ENCODE results near the gene GATA3. TPM values are rescaled to one million over a fixed set of nuclear protein-coding genes. Genes with fewer than 3 reads are reported as not detected.
"Not testable (repeated sequence)": the region's sequence is repeated elsewhere in the genome, so short reads cannot be mapped to it uniquely, and the experiment has no call there.

GATA3 gene
- polyA plus RNA-seq (2014; cell fraction: cytosol; rRNA removed) = 61.7 and 63.5 TPM in 2 replicates
- 52.1 and 84.8 TPM in 2 replicates for polyA plus RNA-seq (2014; cell fraction: nucleus; rRNA removed)

DNA sequence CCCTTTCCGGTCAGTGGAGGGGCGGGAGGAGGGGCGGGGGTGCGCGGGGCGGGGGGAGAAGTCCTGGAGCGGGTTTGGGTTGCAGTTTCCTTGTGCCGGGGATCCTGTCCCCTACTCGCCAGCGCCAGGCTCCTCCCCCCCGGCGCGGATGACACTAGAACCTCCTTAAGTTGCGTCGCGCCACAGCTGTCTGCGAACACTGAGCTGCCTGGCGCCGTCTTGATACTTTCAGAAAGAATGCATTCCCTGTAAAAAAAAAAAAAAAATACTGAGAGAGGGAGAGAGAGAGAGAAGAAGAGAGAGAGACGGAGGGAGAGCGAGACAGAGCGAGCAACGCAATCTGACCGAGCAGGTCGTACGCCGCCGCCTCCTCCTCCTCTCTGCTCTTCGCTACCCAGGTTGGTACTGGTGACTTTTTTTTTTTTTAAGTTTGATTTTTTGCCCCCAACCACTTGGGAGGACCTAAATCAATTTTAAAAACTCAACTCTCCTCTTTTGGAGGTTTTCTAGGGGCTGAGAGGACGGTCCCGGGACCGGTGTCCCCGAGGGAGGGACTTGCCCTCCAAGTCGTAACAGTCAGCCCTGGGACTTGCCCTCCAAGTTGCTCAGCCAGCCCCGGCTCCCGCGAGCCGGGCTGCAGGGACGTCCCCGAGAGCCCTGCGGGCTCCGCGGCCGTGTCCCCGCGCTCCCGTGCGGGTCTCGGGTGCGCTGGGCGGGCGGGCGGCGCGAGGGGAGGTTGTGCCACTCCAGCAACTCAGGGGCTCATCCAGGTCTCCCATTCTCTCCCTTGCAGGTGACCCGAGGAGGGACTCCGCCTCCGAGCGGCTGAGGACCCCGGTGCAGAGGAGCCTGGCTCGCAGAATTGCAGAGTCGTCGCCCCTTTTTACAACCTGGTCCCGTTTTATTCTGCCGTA, at the start of gene GATA3:
TSS of gene GATA3 (plus strand) at position 195 of the 914 bp plus-strand sequence. CDS start 968 bp downstream, outside the sequence.
- DNase-seq (ENCODE audit: low spot score) = peak; percentile 99

- no peak for DNase-seq (ENCODE audit: low spot score)
Measured at GRCh38 chr10:8006274-8006999, 48.1 kb upstream of the GATA3 start.

DNA sequence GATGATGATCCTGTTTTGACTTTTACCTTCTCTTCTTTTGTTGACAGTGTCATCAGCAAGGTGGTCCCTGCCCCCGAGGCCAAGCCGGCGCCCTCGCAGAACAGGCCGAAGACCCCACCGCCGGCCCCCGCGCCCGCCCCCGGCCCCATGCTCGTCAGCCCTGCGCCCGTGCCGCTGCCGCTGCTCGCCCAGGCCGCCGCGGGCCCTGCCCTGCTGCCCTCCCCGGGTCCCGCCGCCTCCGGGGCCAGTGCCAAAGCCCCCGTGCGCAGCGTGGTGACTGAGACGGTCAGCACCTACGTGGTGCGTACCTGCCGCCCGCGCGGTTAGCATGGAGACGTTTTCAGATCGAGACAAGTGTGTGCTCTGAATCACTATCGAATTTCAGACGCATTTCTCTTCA, 45.5 kb upstream of the GATA3 start:
- no peak for DNase-seq (ENCODE audit: low spot score)

GRCh38 chr10:8013006-8013405, 41.5 kb upstream of the GATA3 start:
- DNase-seq (ENCODE audit: low spot score) = no peak

DNA sequence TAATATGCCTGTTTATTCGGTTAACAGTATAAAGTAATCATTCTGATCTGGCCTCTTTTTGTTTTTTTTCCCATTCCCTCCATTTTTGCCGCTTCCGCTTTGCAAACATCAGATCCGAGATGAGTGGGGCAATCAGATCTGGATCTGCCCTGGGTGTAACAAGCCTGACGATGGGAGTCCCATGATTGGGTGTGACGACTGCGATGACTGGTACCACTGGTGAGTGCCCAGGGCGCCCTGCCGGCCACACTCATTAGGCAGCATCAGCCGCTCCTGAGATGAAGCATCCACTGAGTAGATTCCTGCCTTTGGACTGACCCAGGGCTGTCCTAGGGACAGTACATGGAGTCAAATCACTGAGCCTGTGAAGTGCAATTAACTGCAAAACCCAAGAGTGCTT, 40.9 kb upstream of the GATA3 start:
- no peak for DNase-seq (ENCODE audit: low spot score)

- no peak for DNase-seq (ENCODE audit: low spot score)
Measured at GRCh38 chr10:8014649-8015048, 39.8 kb upstream of the GATA3 start.

GRCh38 chr10:8017277-8017676, 37.2 kb upstream of the GATA3 start:
- no peak for DNase-seq (ENCODE audit: low spot score)

GRCh38 chr10:8023321-8023720, 31.2 kb upstream of the GATA3 start:
- no peak for DNase-seq (ENCODE audit: low spot score)

DNA sequence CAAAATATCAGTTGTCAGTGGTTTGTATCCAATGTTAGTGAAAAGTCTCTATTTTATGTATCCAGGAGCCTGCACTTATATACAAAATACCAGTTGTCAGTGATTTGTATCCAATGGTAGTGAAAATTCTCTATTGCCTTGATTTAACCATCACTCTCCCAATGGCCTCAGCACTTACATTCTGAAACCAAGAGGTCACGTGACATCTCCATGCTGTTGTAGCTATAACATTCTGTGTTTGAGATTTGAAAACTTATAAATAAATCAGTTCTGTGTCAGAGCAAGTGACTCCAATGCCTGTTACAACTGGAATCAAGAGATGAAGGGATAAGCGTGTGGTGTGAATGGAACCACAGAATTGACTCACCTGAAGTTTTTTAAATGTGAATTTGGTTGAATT, 30.6 kb upstream of the GATA3 start:
- DNase-seq (ENCODE audit: low spot score) = no peak

GRCh38 chr10:8026349-8027259, 27.9 kb upstream of the GATA3 start:
- no peak for DNase-seq (ENCODE audit: low spot score)

DNA sequence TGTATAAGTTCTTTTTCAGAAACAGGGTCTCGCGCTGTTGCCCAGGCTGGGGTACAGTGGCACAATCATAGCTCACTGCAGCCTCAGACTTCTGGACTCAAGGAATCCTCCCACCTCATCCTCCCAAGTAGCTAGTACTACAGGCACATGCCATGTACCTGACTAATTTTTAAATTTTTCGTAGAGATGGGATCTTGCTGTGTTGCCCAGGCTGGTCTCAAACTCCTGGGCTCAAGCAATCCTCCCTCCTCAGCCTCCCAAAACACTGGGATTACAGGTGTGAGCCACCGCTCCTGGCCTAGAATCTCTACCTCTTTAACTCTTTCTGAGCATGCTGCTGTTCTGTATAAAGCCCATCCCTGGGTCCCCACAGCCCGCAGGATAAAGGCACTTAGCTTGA, 23.3 kb upstream of the GATA3 start:
- DNase-seq (ENCODE audit: low spot score) = not testable (repeated sequence)

- DNase-seq (ENCODE audit: low spot score) = peak; percentile 60
Measured at GRCh38 chr10:8032558-8032957, 21.9 kb upstream of the GATA3 start.

DNA sequence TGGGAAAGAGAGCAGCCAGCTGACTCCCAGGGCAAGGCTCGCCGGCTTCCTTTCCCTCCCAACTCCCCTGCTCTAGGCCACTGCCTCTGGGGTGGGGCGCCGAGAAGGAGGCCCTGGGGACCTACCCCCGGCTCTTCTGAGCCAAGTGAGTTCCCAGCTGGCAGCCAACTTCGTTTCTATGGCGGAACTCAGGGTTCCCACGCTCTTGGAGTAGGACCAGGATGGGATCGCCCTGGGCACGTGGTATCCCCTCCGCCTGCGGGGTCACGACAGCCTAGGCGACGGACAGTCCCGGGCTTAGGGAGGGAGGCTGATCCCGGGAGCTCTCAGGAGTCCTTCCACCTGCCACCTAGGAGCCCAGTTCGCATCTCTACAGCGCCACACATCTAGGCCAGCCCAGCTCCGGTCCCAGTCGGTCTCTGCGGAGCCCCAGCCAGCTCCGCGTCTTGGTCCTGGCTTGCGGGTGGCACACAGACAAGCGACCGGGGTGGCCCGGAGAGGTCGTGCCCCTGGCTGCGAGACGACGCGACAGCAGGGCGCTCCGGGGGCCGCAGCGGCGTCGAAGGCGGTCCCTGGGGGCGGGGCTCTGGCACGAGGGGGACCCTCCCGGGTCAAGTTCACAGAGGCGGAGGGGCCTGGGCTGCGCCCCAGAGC, 20.5 kb upstream of the GATA3 start:
- DNase-seq (ENCODE audit: low spot score) = no peak

- no peak for DNase-seq (ENCODE audit: low spot score)
Measured at GRCh38 chr10:8034466-8035005, 20.0 kb upstream of the GATA3 start.

DNA sequence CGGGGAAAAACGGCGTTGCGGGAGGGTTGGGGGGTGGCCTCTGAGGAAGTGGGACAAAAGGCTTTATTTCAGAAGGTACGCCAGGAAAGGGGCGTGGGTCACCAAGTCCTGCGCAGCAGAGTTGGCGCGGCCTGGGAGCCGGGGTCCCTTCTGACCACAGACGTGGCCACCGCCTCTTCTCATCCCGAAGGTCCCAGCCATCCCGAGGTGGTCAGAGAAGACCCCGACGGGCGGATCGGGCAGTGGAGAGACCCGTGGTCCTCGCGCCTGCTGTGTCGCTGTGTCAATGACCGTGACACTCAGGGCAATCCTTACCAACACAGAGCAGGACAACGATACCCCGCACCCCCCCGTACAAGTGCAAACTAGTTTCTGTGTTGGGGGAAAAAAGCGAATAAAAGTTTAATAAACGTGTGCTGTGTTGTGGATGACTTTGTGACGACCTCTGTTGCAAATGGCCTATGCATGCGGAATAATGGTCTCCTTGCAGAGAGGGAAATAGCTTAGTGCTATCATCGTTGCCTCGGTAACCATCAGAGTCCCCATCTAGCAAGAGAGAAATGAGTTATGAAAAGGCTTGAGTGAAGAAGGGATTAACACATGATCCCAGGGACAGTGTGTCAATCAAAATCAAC, 19.4 kb upstream of the GATA3 start:
- DNase-seq (ENCODE audit: low spot score) = peak; percentile 66

- DNase-seq (ENCODE audit: low spot score) = no peak
Measured at GRCh38 chr10:8035641-8036470, 18.6 kb upstream of the GATA3 start.

- DNase-seq (ENCODE audit: low spot score) = no peak
Measured at GRCh38 chr10:8036506-8037198, 17.8 kb upstream of the GATA3 start.

DNA sequence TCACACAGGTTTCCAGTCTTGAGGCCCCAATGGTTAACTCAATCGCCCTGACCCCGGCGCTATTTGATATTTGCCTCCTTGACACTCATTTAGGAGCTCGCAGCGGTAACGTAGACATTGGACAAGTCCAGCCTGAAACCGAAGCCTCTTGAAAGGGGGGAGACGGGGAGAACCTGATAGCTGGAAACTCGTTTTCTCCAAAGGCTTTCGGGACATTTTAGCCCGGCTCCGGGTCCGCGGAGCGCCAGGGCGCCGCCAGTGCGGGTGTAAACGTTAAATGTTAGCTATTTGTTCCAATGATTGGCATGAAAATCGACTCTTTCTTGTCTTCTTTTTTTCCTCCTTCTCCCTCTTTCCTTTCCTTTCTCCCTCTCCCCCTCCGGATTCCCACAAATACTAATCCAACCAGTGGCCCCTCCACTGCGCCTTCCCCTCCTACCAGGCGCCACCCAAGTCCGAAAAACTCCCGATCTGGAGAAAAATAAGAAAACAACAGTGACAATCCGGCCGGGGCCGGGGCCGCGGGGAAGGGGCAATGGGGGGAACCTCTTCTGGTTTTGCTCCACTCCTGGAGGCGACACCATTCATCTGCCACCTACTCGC, 17.2 kb upstream of the GATA3 start:
- DNase-seq (ENCODE audit: low spot score) = no peak

Data from SK-N-DZ (cell line).